ENCODE data around the gene IL17A.

The IL17A gene

DNA sequence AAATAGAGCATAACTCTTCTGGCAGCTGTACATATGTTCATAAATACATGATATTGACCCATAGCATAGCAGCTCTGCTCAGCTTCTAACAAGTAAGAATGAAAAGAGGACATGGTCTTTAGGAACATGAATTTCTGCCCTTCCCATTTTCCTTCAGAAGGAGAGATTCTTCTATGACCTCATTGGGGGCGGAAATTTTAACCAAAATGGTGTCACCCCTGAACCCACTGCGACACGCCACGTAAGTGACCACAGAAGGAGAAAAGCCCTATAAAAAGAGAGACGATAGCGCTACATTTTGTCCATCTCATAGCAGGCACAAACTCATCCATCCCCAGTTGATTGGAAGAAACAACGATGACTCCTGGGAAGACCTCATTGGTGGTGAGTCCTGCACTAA lies at the start of gene IL17A:
TSS of gene IL17A (plus strand) at position 301 of the 400 bp plus-strand sequence. CDS start at position 358, 57 bp downstream.
- no peak for TF ChIP-seq TAF1 (IDR thresholded peaks at IDR 0.05; ENCODE audit: low read depth)
- TF ChIP-seq, protein P1, sequence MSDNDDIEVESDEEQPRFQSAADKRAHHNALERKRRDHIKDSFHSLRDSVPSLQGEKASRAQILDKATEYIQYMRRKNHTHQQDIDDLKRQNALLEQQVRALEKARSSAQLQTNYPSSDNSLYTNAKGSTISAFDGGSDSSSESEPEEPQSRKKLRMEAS (IDR thresholded peaks at IDR 0.05) = no peak
- no peak for TF ChIP-seq NFIC (IDR thresholded peaks at IDR 0.05)
- TF ChIP-seq TEAD4 (IDR thresholded peaks at IDR 0.05) = no peak
- no peak for TF ChIP-seq TCF12 (IDR thresholded peaks at IDR 0.05; ENCODE audit: low read depth)
- TF ChIP-seq FOXM1 (IDR thresholded peaks at IDR 0.05; ENCODE audit: borderline replicate concordance, low read depth) = no peak
- no peak for TF ChIP-seq EP300 (IDR thresholded peaks at IDR 0.05; ENCODE audit: borderline replicate concordance)
- TF ChIP-seq, protein P2, sequence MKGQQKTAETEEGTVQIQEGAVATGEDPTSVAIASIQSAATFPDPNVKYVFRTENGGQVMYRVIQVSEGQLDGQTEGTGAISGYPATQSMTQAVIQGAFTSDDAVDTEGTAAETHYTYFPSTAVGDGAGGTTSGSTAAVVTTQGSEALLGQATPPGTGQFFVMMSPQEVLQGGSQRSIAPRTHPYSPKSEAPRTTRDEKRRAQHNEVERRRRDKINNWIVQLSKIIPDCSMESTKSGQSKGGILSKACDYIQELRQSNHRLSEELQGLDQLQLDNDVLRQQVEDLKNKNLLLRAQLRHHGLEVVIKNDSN (IDR thresholded peaks at IDR 0.05) = no peak
- TF ChIP-seq EGR1 (IDR thresholded peaks at IDR 0.05) = no peak
- no peak for TF ChIP-seq CEBPB (IDR thresholded peaks at IDR 0.05)
- TF ChIP-seq RAD21 (IDR thresholded peaks at IDR 0.05; ENCODE audit: low read depth) = no peak
- TF ChIP-seq, protein P3, sequence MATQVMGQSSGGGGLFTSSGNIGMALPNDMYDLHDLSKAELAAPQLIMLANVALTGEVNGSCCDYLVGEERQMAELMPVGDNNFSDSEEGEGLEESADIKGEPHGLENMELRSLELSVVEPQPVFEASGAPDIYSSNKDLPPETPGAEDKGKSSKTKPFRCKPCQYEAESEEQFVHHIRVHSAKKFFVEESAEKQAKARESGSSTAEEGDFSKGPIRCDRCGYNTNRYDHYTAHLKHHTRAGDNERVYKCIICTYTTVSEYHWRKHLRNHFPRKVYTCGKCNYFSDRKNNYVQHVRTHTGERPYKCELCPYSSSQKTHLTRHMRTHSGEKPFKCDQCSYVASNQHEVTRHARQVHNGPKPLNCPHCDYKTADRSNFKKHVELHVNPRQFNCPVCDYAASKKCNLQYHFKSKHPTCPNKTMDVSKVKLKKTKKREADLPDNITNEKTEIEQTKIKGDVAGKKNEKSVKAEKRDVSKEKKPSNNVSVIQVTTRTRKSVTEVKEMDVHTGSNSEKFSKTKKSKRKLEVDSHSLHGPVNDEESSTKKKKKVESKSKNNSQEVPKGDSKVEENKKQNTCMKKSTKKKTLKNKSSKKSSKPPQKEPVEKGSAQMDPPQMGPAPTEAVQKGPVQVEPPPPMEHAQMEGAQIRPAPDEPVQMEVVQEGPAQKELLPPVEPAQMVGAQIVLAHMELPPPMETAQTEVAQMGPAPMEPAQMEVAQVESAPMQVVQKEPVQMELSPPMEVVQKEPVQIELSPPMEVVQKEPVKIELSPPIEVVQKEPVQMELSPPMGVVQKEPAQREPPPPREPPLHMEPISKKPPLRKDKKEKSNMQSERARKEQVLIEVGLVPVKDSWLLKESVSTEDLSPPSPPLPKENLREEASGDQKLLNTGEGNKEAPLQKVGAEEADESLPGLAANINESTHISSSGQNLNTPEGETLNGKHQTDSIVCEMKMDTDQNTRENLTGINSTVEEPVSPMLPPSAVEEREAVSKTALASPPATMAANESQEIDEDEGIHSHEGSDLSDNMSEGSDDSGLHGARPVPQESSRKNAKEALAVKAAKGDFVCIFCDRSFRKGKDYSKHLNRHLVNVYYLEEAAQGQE (IDR thresholded peaks at IDR 0.05; ENCODE audit: low read depth) = no peak
- TF ChIP-seq ZBTB7A (IDR thresholded peaks at IDR 0.05; ENCODE audit: low read depth) = no peak
- no peak for TF ChIP-seq CREB1 (IDR thresholded peaks at IDR 0.05; ENCODE audit: low read depth)
- no peak for TF ChIP-seq YY1 (IDR thresholded peaks at IDR 0.05; ENCODE audit: low read depth)

DNA sequence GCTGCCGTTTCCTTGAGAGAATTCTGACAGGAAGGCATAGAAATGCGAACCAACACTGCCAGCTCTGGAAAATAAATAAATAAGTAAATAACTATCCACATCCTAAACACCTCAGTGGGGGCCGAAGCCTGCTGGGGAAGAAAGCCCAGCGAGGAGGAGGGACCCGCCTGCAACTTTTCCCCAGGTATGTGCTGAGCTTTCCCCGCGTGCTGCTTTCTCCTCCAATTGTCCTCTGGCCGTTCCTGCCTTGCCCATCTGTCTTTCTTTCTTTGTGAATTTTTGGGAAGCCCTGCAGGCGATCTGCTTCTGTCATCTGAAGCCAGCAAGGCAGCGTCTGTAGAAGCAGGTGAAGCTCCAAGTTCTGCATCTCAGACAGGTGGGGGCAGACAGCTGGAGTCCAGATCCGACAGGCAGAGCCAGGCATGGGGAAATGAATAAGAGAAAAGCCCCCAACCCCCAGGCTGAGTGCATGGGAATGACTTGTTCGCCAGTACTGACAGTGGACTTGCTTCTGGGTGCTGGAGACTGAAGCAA lies 49.2 kb upstream of the IL17A start:
- no peak for TF ChIP-seq TCF12 (IDR thresholded peaks at IDR 0.05; ENCODE audit: low read depth)
- TF ChIP-seq, protein P2 (IDR thresholded peaks at IDR 0.05) = no peak
- TF ChIP-seq RAD21 (IDR thresholded peaks at IDR 0.05; ENCODE audit: low read depth) = no peak
- no peak for TF ChIP-seq FOXM1 (IDR thresholded peaks at IDR 0.05; ENCODE audit: borderline replicate concordance, low read depth)
- no peak for TF ChIP-seq TEAD4 (IDR thresholded peaks at IDR 0.05)
- no peak for TF ChIP-seq EGR1 (IDR thresholded peaks at IDR 0.05)
- TF ChIP-seq EP300 (IDR thresholded peaks at IDR 0.05; ENCODE audit: borderline replicate concordance) = no peak
- TF ChIP-seq, protein P3 (IDR thresholded peaks at IDR 0.05; ENCODE audit: low read depth) = no peak
- no peak for TF ChIP-seq CEBPB (IDR thresholded peaks at IDR 0.05)
- no peak for TF ChIP-seq CREB1 (IDR thresholded peaks at IDR 0.05; ENCODE audit: low read depth)
- TF ChIP-seq ZBTB7A (IDR thresholded peaks at IDR 0.05; ENCODE audit: low read depth) = no peak
- no peak for TF ChIP-seq TAF1 (IDR thresholded peaks at IDR 0.05; ENCODE audit: low read depth)
- no peak for TF ChIP-seq NFIC (IDR thresholded peaks at IDR 0.05)
- no peak for TF ChIP-seq YY1 (IDR thresholded peaks at IDR 0.05; ENCODE audit: low read depth)

DNA sequence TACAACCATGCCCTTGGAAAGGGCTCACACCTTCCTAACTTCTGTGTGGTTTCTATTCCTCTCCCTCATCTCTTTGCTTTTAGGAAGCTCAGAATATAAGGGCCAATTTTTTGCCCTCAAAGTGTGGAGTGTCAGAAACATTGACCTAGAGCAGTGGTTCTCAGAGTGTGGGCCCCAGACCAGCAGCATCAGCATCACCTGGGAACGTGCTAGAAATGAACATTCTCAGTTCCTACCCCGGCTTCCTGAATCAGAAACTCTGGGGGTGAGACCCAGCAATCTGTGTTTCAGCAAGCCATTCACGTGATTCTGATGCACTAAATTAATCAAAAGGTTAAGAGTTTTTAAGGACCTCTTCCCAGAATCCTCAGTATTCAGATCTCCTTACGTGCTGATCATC lies 47.9 kb upstream of the IL17A start:
- TF ChIP-seq TAF1 (IDR thresholded peaks at IDR 0.05; ENCODE audit: low read depth) (no peak), ZBTB7A (IDR thresholded peaks at IDR 0.05; ENCODE audit: low read depth) (no peak), NFIC (IDR thresholded peaks at IDR 0.05) (no peak), EGR1 (IDR thresholded peaks at IDR 0.05) (no peak), CEBPB (IDR thresholded peaks at IDR 0.05) (no peak), CREB1 (IDR thresholded peaks at IDR 0.05; ENCODE audit: low read depth) (no peak)

DNA sequence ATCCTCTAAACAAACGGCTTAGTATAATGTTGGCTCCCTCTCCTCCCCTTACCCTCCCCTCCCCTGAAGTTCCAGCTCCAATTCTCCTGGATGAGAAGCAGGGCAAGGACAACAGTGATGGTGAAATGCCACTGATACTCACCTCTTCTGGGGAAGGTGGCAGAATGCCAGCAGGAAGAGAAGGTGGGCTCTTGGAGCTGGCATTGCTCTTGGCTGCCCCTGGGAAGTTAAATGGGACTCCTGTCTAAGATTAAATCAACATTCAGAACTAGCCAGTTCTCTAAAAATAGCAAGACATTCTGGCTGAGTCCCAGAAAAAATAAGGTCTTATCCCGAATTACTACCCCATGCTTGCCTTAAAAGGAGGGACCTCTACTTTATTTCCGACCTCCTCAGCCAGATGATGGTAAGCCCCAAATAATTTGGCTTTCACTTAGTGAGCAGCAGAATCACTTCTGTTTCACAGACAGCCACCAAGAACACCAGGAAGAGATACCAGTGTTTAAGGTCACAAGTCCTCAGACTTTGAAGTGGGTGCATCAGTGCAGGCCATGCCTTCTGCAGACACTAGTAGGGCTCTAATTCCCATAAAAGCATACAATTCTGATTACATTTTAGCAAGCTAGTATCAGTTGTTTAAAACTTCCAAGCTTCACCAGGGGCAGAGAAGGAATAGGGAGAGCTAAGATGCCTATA lies 46.0 kb upstream of the IL17A start:
- TF ChIP-seq, protein P2 (IDR thresholded peaks at IDR 0.05) = no peak

DNA sequence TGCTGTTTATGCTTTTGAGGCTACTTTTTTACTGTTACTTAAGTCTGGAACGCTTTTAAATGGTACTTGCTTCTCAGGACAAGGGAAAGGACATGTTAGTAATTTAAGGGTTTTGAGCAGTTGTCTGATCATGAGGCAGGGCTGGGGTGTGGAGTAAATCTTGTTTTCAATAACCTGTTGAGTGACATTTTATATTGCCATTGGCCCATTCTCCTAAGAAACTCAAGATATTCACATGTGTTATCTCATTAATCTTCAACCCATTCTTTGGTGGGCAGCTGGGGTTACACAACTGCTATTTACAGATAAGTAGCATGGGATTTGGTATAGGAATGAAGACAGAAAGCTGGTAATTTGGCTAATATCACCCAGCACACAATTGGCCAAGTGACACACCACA lies 44.6 kb upstream of the IL17A start:
- TF ChIP-seq TAF1 (IDR thresholded peaks at IDR 0.05; ENCODE audit: low read depth) = no peak
- TF ChIP-seq RAD21 (IDR thresholded peaks at IDR 0.05; ENCODE audit: low read depth) = no peak
- no peak for TF ChIP-seq TEAD4 (IDR thresholded peaks at IDR 0.05)
- TF ChIP-seq, protein P1 (IDR thresholded peaks at IDR 0.05) = no peak
- TF ChIP-seq ZBTB7A (IDR thresholded peaks at IDR 0.05; ENCODE audit: low read depth) = no peak
- TF ChIP-seq, protein P2 (IDR thresholded peaks at IDR 0.05) = no peak
- no peak for TF ChIP-seq EGR1 (IDR thresholded peaks at IDR 0.05)
- TF ChIP-seq FOXM1 (IDR thresholded peaks at IDR 0.05; ENCODE audit: borderline replicate concordance, low read depth) = no peak
- TF ChIP-seq EP300 (IDR thresholded peaks at IDR 0.05; ENCODE audit: borderline replicate concordance) = no peak
- TF ChIP-seq CEBPB (IDR thresholded peaks at IDR 0.05) = no peak
- no peak for TF ChIP-seq NFIC (IDR thresholded peaks at IDR 0.05)
- TF ChIP-seq, protein P3 (IDR thresholded peaks at IDR 0.05; ENCODE audit: low read depth) = no peak
- TF ChIP-seq CREB1 (IDR thresholded peaks at IDR 0.05; ENCODE audit: low read depth) = no peak

Measured in Ishikawa (cell line).